Measurements from ENCODE around the gene KRT2. TPM values are rescaled to one million over a fixed set of nuclear protein-coding genes. Genes with fewer than 3 reads are reported as not detected.

KRT2 gene
- total RNA-seq, 1 donor from 2014 or later, result not detected

- H3K27me3 Mint-ChIP-seq, result peaks cover 4% of the 10 kb centered on the region
- ChIA-PET CTCF (no interaction called here), POLR2A (no interaction called here)
- no peaks in the 10 kb centered on the region for H3K36me3 Mint-ChIP-seq (ENCODE audit: low read depth)
- no peak for ATAC-seq (ENCODE audit: low read depth)
- H3K4me1 Mint-ChIP-seq, result no peaks in the 10 kb centered on the region
- no peak overlapping the region for H3K4me3 Mint-ChIP-seq
- no peak for TF ChIP-seq CTCF (IDR thresholded peaks at IDR 0.05)
- H3K9me3 Mint-ChIP-seq, result no peaks in the 10 kb centered on the region
- intact Hi-C loops (cut with micrococcal nuclease), result no loop called here
- no peak for DNase-seq
- no peak overlapping the region for H3K27ac Mint-ChIP-seq
Measured at GRCh38 chr12:52645120-52645761, 6.8 kb downstream of the KRT2 start.

- no peak for TF ChIP-seq CTCF (IDR thresholded peaks at IDR 0.05)
- no peak overlapping the region for H3K27ac Mint-ChIP-seq
- H3K36me3 Mint-ChIP-seq (ENCODE audit: low read depth), result no peaks in the 10 kb centered on the region
- no peak for ATAC-seq (ENCODE audit: low read depth)
- H3K4me1 Mint-ChIP-seq, result no peaks in the 10 kb centered on the region
- no peak for DNase-seq
- ChIA-PET POLR2A (no interaction called here), CTCF (no interaction called here)
- peaks cover 8% of the 10 kb centered on the region for H3K27me3 Mint-ChIP-seq
- no peak overlapping the region for H3K4me3 Mint-ChIP-seq
- intact Hi-C loops (cut with micrococcal nuclease), result no loop called here
- H3K9me3 Mint-ChIP-seq, result no peaks in the 10 kb centered on the region
Measured at GRCh38 chr12:52644078-52644415, 8.0 kb downstream of the KRT2 start.

- no peak overlapping the region for H3K27ac Mint-ChIP-seq
Measured at GRCh38 chr12:52643233-52644077, 8.6 kb downstream of the KRT2 start.

GRCh38 chr12:52641468-52641867, 10.5 kb downstream of the KRT2 start:
- TF ChIP-seq CTCF (IDR thresholded peaks at IDR 0.05), result no peak
- no peaks in the 10 kb centered on the region for H3K4me1 Mint-ChIP-seq
- DNase-seq (no peak), ATAC-seq (ENCODE audit: low read depth) (no peak)
- no peaks in the 10 kb centered on the region for H3K9me3 Mint-ChIP-seq
- no peak overlapping the region for H3K27ac Mint-ChIP-seq
- peaks cover 12% of the 10 kb centered on the region for H3K27me3 Mint-ChIP-seq
- H3K36me3 Mint-ChIP-seq (ENCODE audit: low read depth), result no peaks in the 10 kb centered on the region
- intact Hi-C loops (cut with micrococcal nuclease), result no loop called here
- ChIA-PET POLR2A (no interaction called here), CTCF (no interaction called here)
- no peak overlapping the region for H3K4me3 Mint-ChIP-seq

More at GRCh38 chr12:52643233-52644077, 8.6 kb downstream of the KRT2 start:
- H3K4me1 Mint-ChIP-seq, result no peaks in the 10 kb centered on the region
- CTCF ChIA-PET, result no interaction called here
- H3K9me3 Mint-ChIP-seq, result no peaks in the 10 kb centered on the region
- intact Hi-C loops (cut with micrococcal nuclease), result no loop called here
- DNase-seq, result no peak
- H3K36me3 Mint-ChIP-seq (ENCODE audit: low read depth), result no peaks in the 10 kb centered on the region
- no peak overlapping the region for H3K4me3 Mint-ChIP-seq
- TF ChIP-seq CTCF (IDR thresholded peaks at IDR 0.05), result no peak
- ATAC-seq (ENCODE audit: low read depth), result no peak
- POLR2A ChIA-PET, result no interaction called here
- H3K27me3 Mint-ChIP-seq, result peaks cover 8% of the 10 kb centered on the region

GRCh38 chr12:52637299-52637698, 14.7 kb downstream of the KRT2 start:
- Mint-ChIP-seq H3K36me3 (ENCODE audit: low read depth) (no peaks in the 10 kb centered on the region), H3K4me1 (no peaks in the 10 kb centered on the region), H3K27me3 (peaks cover 12% of the 10 kb centered on the region), H3K9me3 (no peaks in the 10 kb centered on the region), H3K27ac (no peak overlapping the region), H3K4me3 (no peak overlapping the region)
- CTCF ChIA-PET, result no interaction called here
- DNase-seq (no peak), ATAC-seq (ENCODE audit: low read depth) (no peak)
- TF ChIP-seq CTCF (IDR thresholded peaks at IDR 0.05), result no peak
- intact Hi-C loops (cut with micrococcal nuclease), result no loop called here
- POLR2A ChIA-PET, result no interaction called here

Measured in activated B cell treated with CpG ODN at 0.5 μM for 24 hours (primary cell).